Naive thymus-derived CD4-positive, alpha-beta T cell (primary cell): ENCODE measurements around the gene BBS9. TPM values are rescaled to one million over a fixed set of nuclear protein-coding genes. Genes with fewer than 3 reads are reported as not detected.
A peak's percentile ranks its signal among the peaks of the same experiment; 100 is the strongest.

Source experiments
- ATAC-seq: fragments of 150-1000 bp; cut with Tn5 transposase; 2 replicates; pipeline ENCODE4 v1.10.0; 2021; ENCODE audit warnings: mild to moderate bottlenecking, moderate library complexity
- CTCF ChIA-PET: fragments of 350-600 bp; sonication (Branson Sonifier 250); formaldehyde crosslinking; loops from one replicate; lab custom pipeline; 2021; ENCODE audit warnings: antibody characterized with exemption; lab: Charles Lee
- POLR2A ChIA-PET: fragments of 350-600 bp; sonication (Branson Sonifier 250); formaldehyde crosslinking; loops from one replicate; lab custom pipeline; 2021; ENCODE audit warnings: antibody characterized with exemption, inconsistent platforms; lab: Charles Lee
- DNase-seq, 9 donors: peaks; one replicate each; pipeline versions ENCODE4 v3.0.0 to v3.0.0-alpha.2; 2020 to 2022; ENCODE audit warnings: mixed read lengths in 1 of 9
- H3K27ac ChIP-seq: one replicate; pipeline ENCODE4 v1.7.0; 2013; ENCODE audit warnings: mild to moderate bottlenecking, low read depth, low read length, moderate library complexity
- H3K27me3 ChIP-seq, 2 donors: one replicate each; pipeline ENCODE4 v1.7.0; 2013; ENCODE audit warnings: low read length in 2 of 2, mild to moderate bottlenecking in 2 of 2, moderate library complexity in 2 of 2; ENCODE audit not compliant: control insufficient read depth in 2 of 2, insufficient read depth in 2 of 2
- H3K36me3 ChIP-seq, 3 experiments: 1 replicate in 2 of 3; 2 replicates in 1 of 3; pipeline ENCODE4 v1.7.0; 2013; ENCODE audit warnings: low read length in 3 of 3, mild to moderate bottlenecking in 3 of 3, moderate library complexity in 1 of 3; ENCODE audit not compliant: insufficient read depth in 3 of 3, control insufficient read depth in 2 of 3
- H3K4me1 ChIP-seq, 2 donors: one replicate each; pipeline ENCODE4 v1.7.0; 2013; ENCODE audit warnings: low read length in 2 of 2, mild to moderate bottlenecking in 2 of 2, moderate library complexity in 1 of 2; ENCODE audit not compliant: control insufficient read depth in 2 of 2, insufficient read depth in 2 of 2
- H3K4me3 ChIP-seq: 2 replicates; pipeline ENCODE4 v1.7.0; 2013; ENCODE audit warnings: mild to moderate bottlenecking, low read length
- H3K9me3 ChIP-seq, 3 experiments: 1 replicate in 2 of 3; 2 replicates in 1 of 3; pipeline ENCODE4 v1.7.0; 2013; ENCODE audit warnings: low read length in 3 of 3; ENCODE audit not compliant: control insufficient read depth in 2 of 3
- H3K27ac Mint-ChIP-seq, 9 donors: one replicate each; pipeline ENCODE4 v1.8.0; 2020 to 2022; ENCODE audit warnings: mixed read lengths in 9 of 9, mild to moderate bottlenecking in 8 of 9, moderate library complexity in 5 of 9, inconsistent platforms in 2 of 9
- H3K27me3 Mint-ChIP-seq, 5 donors: one replicate each; pipeline ENCODE4 v1.8.0; 2021 to 2022; ENCODE audit warnings: mixed read lengths in 5 of 5, mild to moderate bottlenecking in 1 of 5
- H3K36me3 Mint-ChIP-seq, 5 donors: one replicate each; pipeline ENCODE4 v1.8.0; 2020 to 2022; ENCODE audit warnings: mixed read lengths in 5 of 5, mild to moderate bottlenecking in 3 of 5, inconsistent platforms in 1 of 5
- H3K4me1 Mint-ChIP-seq, 7 donors: one replicate each; pipeline ENCODE4 v1.8.0; 2020 to 2022; ENCODE audit warnings: mixed read lengths in 7 of 7, mild to moderate bottlenecking in 3 of 7, inconsistent platforms in 1 of 7
- H3K4me3 Mint-ChIP-seq, 10 donors: one replicate each; pipeline ENCODE4 v1.8.0; 2020 to 2022; ENCODE audit warnings: mild to moderate bottlenecking in 10 of 10, mixed read lengths in 10 of 10, moderate library complexity in 6 of 10, inconsistent platforms in 2 of 10
- H3K9me3 Mint-ChIP-seq, 11 donors: one replicate each; pipeline ENCODE4 v1.8.0; 2020 to 2022; ENCODE audit warnings: mixed read lengths in 11 of 11, mild to moderate bottlenecking in 4 of 11, inconsistent platforms in 1 of 11, moderate library complexity in 1 of 11
- intact Hi-C, 2 donors: fragments of 100-400 bp; cut with micrococcal nuclease; formaldehyde crosslinking; loops; one replicate each; pipeline ENCODE4 v1.15.1; 2023
- polyA plus RNA-seq, 2 donors: library from polyadenylated mRNA; unstranded; fragments of 300-500 nt; fragmentation: Illumina TruSeq; gene quantifications; one replicate each; pipeline ENCODE4 v1.2.3, GENCODE V29; 2021
- total RNA-seq, 6 experiments: library from RNA in 5 of 6; stranded (reverse) in 5 of 6; gene quantifications; 1 replicate in 5 of 6; 2 replicates in 1 of 6; pipeline ENCODE4 v1.2.3 and lab custom pipeline; 2021 to 2026

The BBS9 gene
- total and polyA plus RNA-seq, 7 experiments from 2014 or later: 11.1 to 31.0 (median 23.2) TPM

GRCh38 chr7:33503014-33503413 is 373.6 kb downstream of the BBS9 start:
- H3K4me3 Mint-ChIP-seq: no peak overlapping the region
- H3K36me3 Mint-ChIP-seq: peaks cover 0 to 31% (median 19%) of the 10 kb centered on the region in 5 donors
- intact Hi-C loops: no loop called here
- CTCF ChIA-PET: no interaction called here
- no peak for ATAC-seq
- H3K4me1 Mint-ChIP-seq: no peaks in the 10 kb centered on the region
- H3K27me3 Mint-ChIP-seq: no peaks in the 10 kb centered on the region
- DNase-seq: no peak
- peaks cover 0 to 3% (median 0%) of the 10 kb centered on the region in 3 experiments for H3K36me3 ChIP-seq
- H3K27me3 ChIP-seq: no peaks in the 10 kb centered on the region
- no peaks in the 10 kb centered on the region for H3K9me3 Mint-ChIP-seq
- H3K4me1 ChIP-seq: no peaks in the 10 kb centered on the region
- no peak overlapping the region for H3K27ac Mint-ChIP-seq
- POLR2A ChIA-PET: no interaction called here
- H3K9me3 ChIP-seq: no peaks in the 10 kb centered on the region
- no peak overlapping the region for H3K4me3 ChIP-seq
- no peak overlapping the region for H3K27ac ChIP-seq

GRCh38 chr7:33503736-33504135 is 374.4 kb downstream of the BBS9 start:
- Histone ChIP-seq H3K4me1 (no peaks in the 10 kb centered on the region), H3K36me3 (peaks cover 0 to 3% (median 0%) of the 10 kb centered on the region in 3 experiments), H3K9me3 (no peaks in the 10 kb centered on the region), H3K27ac (no peak overlapping the region), H3K4me3 (no peak overlapping the region), H3K27me3 (no peaks in the 10 kb centered on the region)
- H3K4me1 Mint-ChIP-seq: no peaks in the 10 kb centered on the region
- no peak for ATAC-seq
- no peak overlapping the region for H3K4me3 Mint-ChIP-seq
- no peaks in the 10 kb centered on the region for H3K9me3 Mint-ChIP-seq
- CTCF ChIA-PET: no interaction called here
- no peak overlapping the region for H3K27ac Mint-ChIP-seq
- no peaks in the 10 kb centered on the region for H3K27me3 Mint-ChIP-seq
- intact Hi-C loops: no loop called here
- no peak for DNase-seq
- POLR2A ChIA-PET: no interaction called here
- peaks cover 0 to 36% (median 26%) of the 10 kb centered on the region in 5 donors for H3K36me3 Mint-ChIP-seq

GRCh38 chr7:33504266-33504665 is 374.9 kb downstream of the BBS9 start:
- CTCF ChIA-PET: interaction anchor here (0.6 kb wide), 1 partner anchor 254 kb away, joined by 3 read pairs; no protein-coding TSS in a partner anchor
- H3K4me3 ChIP-seq: no peak overlapping the region
- H3K4me1 Mint-ChIP-seq: no peaks in the 10 kb centered on the region
- H3K9me3 ChIP-seq: no peaks in the 10 kb centered on the region
- no peaks in the 10 kb centered on the region for H3K9me3 Mint-ChIP-seq
- POLR2A ChIA-PET: no interaction called here
- H3K27ac Mint-ChIP-seq: no peak overlapping the region
- H3K4me1 ChIP-seq: no peaks in the 10 kb centered on the region
- H3K27me3 Mint-ChIP-seq: no peaks in the 10 kb centered on the region
- H3K36me3 ChIP-seq: peaks cover 0 to 3% (median 0%) of the 10 kb centered on the region in 3 experiments
- DNase-seq: no peak
- H3K27me3 ChIP-seq: no peaks in the 10 kb centered on the region
- ATAC-seq: no peak
- no peak overlapping the region for H3K4me3 Mint-ChIP-seq
- intact Hi-C loops: no loop called here
- H3K36me3 Mint-ChIP-seq: peaks cover 0 to 41% (median 31%) of the 10 kb centered on the region in 5 donors
- no peak overlapping the region for H3K27ac ChIP-seq

- H3K27ac Mint-ChIP-seq: no peak overlapping the region
- peaks cover 0 to 2% (median 0%) of the 10 kb centered on the region in 11 donors for H3K9me3 Mint-ChIP-seq
- H3K27ac ChIP-seq: no peak overlapping the region
- H3K4me1 Mint-ChIP-seq: peaks cover 0 to 7% (median 0%) of the 10 kb centered on the region in 7 donors
- H3K36me3 Mint-ChIP-seq: peaks cover 0 to 59% (median 44%) of the 10 kb centered on the region in 5 donors
- no peaks in the 10 kb centered on the region for H3K27me3 ChIP-seq
- H3K9me3 ChIP-seq: no peaks in the 10 kb centered on the region
- no peak for DNase-seq
- no peak for ATAC-seq
- intact Hi-C loops: no loop called here
- H3K4me3 Mint-ChIP-seq: no peak overlapping the region
- POLR2A ChIA-PET: no interaction called here
- no peaks in the 10 kb centered on the region for H3K4me1 ChIP-seq
- H3K4me3 ChIP-seq: no peak overlapping the region
- CTCF ChIA-PET: no interaction called here
- H3K36me3 ChIP-seq: peaks cover 0 to 3% (median 0%) of the 10 kb centered on the region in 3 experiments
- H3K27me3 Mint-ChIP-seq: no peaks in the 10 kb centered on the region
Measured at GRCh38 chr7:33509206-33509605, 379.8 kb downstream of the BBS9 start.

- H3K4me3 ChIP-seq: no peak overlapping the region
- no peaks in the 10 kb centered on the region for H3K9me3 ChIP-seq
- CTCF ChIA-PET: no interaction called here
- no peak overlapping the region for H3K4me3 Mint-ChIP-seq
- H3K4me1 ChIP-seq: no peaks in the 10 kb centered on the region
- POLR2A ChIA-PET: no interaction called here
- peaks cover 0 to 51% (median 30%) of the 10 kb centered on the region in 5 donors for H3K36me3 Mint-ChIP-seq
- no peak overlapping the region for H3K27ac Mint-ChIP-seq
- no peaks in the 10 kb centered on the region for H3K36me3 ChIP-seq
- peaks cover 0 to 7% (median 0%) of the 10 kb centered on the region in 7 donors for H3K4me1 Mint-ChIP-seq
- H3K27me3 ChIP-seq: no peaks in the 10 kb centered on the region
- H3K9me3 Mint-ChIP-seq: peaks cover 0 to 2% (median 0%) of the 10 kb centered on the region in 11 donors
- no peaks in the 10 kb centered on the region for H3K27me3 Mint-ChIP-seq
- ATAC-seq (no peak), DNase-seq (no peak)
- intact Hi-C loops: no loop called here
- H3K27ac ChIP-seq: no peak overlapping the region
Measured at GRCh38 chr7:33511778-33512177, 382.4 kb downstream of the BBS9 start.

GRCh38 chr7:33516568-33516967 is 387.2 kb downstream of the BBS9 start:
- no peak overlapping the region for H3K27ac Mint-ChIP-seq
- H3K4me3 Mint-ChIP-seq: no peak overlapping the region
- Histone ChIP-seq H3K36me3 (no peaks in the 10 kb centered on the region), H3K9me3 (no peaks in the 10 kb centered on the region), H3K4me1 (no peaks in the 10 kb centered on the region), H3K27me3 (no peaks in the 10 kb centered on the region), H3K4me3 (no peak overlapping the region), H3K27ac (no peak overlapping the region)
- no peaks in the 10 kb centered on the region for H3K27me3 Mint-ChIP-seq
- H3K9me3 Mint-ChIP-seq: peaks cover 0 to 5% (median 0%) of the 10 kb centered on the region in 11 donors
- CTCF ChIA-PET: no interaction called here
- ATAC-seq (peak; percentile 34), DNase-seq (no peak)
- intact Hi-C loops: no loop called here
- H3K4me1 Mint-ChIP-seq: peaks cover 0 to 7% (median 0%) of the 10 kb centered on the region in 7 donors
- H3K36me3 Mint-ChIP-seq: peaks cover 0 to 38% (median 23%) of the 10 kb centered on the region in 5 donors
- POLR2A ChIA-PET: no interaction called here

GRCh38 chr7:33517191-33517590 is 387.8 kb downstream of the BBS9 start:
- ATAC-seq (no peak), DNase-seq (no peak)
- intact Hi-C loops: no loop called here
- peaks cover 0 to 5% (median 0%) of the 10 kb centered on the region in 11 donors for H3K9me3 Mint-ChIP-seq
- POLR2A ChIA-PET: no interaction called here
- Histone ChIP-seq H3K4me1 (no peaks in the 10 kb centered on the region), H3K27ac (no peak overlapping the region), H3K36me3 (no peaks in the 10 kb centered on the region), H3K4me3 (no peak overlapping the region), H3K9me3 (no peaks in the 10 kb centered on the region), H3K27me3 (no peaks in the 10 kb centered on the region)
- no peaks in the 10 kb centered on the region for H3K27me3 Mint-ChIP-seq
- no peak overlapping the region for H3K4me3 Mint-ChIP-seq
- peaks cover 0 to 38% (median 23%) of the 10 kb centered on the region in 5 donors for H3K36me3 Mint-ChIP-seq
- H3K27ac Mint-ChIP-seq: no peak overlapping the region
- CTCF ChIA-PET: no interaction called here
- peaks cover 0 to 7% (median 0%) of the 10 kb centered on the region in 7 donors for H3K4me1 Mint-ChIP-seq
